Stimulated activated CD4-positive, alpha-beta T cell treated with anti-CD3 and anti-CD28 coated beads, Interleukin-12 subunit alpha, Interleukin-12 subunit beta, amount 100 ng/mL, for 24 hours (primary cell): Measurements from ENCODE around the gene FN3K.

ENCODE experiments used
- DNase-seq, 2 experiments: peaks; one replicate each; pipeline ENCODE4 v3.0.0-alpha.2; 2020; ENCODE audit warnings: low read depth in 2 of 2

FN3K gene

DNA sequence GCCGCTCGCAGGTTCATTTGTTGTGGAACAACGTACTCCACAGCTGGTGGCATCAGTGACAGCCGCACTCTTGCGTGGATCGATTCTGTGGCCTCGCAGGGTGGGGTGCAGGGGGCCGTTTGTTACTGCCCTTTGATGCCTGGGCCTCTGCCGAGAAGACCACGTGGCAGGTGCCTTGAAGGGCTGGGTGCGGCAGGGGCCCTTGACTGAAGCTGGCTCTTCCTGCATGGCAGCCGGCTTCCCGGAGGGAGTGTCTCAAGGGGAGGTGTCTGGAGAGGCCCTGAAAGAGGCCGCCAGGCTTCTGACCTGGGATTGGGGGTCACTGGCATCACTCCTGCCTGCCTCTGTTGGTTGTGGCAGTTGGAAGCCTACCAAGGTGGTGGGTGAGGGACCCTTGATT, 60.2 kb downstream of the FN3K start:
- no peak for DNase-seq

DNA sequence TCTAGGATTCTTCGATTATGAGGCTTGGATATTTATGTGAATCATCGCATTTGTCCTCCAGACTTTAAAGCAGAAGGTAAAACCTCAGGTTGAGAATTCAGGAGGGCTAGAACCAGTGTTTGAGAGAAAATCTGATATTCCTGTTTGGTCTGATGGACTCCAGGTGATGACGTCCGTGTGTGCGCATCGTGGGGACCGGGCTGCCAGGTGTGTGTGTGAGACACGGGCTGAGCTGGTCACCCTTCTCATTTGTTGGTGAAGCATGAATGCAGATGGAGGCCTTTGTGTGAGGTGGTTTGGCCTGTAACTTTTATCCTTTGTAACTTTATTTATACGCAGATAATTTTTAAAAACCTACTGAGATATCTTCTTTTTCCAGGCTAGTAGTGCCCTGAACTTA, 61.6 kb downstream of the FN3K start:
- no peak for DNase-seq

DNA sequence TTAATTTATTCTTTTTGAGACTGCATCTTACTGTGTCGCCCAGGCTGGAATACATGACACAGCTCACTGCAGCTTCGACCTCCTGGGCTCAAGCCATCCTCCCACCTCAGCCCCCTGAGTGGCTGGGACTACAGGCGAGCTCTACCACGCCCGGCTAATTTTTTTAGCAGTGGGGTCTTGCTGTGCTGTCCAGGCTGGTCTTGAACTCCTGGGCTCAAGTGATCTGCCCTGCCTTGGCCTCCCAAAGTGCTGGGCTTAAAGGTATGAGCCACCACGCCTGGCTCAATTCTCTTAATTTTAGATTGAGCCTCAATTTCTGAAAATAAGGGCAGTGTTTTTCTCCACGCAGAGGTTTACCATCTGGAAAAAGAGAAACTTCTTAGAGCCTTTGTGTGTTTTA, 63.3 kb downstream of the FN3K start:
- DNase-seq, result no peak

DNA sequence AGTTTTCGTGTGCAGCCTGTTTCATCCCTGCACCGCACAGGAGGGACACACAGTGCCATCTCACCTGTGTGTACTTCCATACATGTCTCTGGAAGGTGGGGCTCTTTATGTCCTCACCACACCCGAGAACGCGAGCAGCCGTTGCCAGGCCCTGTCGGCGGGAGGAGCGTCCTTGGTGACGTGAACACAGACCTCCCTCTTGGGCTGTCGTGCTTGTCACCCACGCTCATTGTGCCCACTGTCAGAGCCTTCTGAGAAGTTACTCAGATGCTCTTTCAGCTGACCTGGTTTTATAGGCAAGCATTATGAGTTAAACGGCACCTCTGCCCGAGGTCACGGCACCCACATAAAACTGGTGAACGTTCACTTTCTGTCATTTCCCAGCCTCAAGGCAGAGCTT, 64.2 kb downstream of the FN3K start:
- no peak for DNase-seq
